Stimulated activated CD4-positive, alpha-beta T cell treated with anti-CD3 and anti-CD28 coated beads, TNF-alpha, amount 100 ng/mL, for 24 hours (primary cell): Measurements from ENCODE around the gene TSSK3.

Experiments used
- DNase-seq, 3 experiments: peaks; one replicate each; pipeline ENCODE4 v3.0.0-alpha.2; 2020; ENCODE audit warnings: low read depth in 3 of 3

TSSK3 gene

GRCh38 chr1:32398401-32398800 lies 36.1 kb downstream of the TSSK3 start:
- no peak for DNase-seq

- DNase-seq = no peak
These were observed 37.5 kb downstream of the TSSK3 start for GRCh38 chr1:32399843-32400242.

GRCh38 chr1:32400876-32401631 lies 38.7 kb downstream of the TSSK3 start:
- peak in 2 of 3 experiments; percentile 33 to 52 for DNase-seq

DNA sequence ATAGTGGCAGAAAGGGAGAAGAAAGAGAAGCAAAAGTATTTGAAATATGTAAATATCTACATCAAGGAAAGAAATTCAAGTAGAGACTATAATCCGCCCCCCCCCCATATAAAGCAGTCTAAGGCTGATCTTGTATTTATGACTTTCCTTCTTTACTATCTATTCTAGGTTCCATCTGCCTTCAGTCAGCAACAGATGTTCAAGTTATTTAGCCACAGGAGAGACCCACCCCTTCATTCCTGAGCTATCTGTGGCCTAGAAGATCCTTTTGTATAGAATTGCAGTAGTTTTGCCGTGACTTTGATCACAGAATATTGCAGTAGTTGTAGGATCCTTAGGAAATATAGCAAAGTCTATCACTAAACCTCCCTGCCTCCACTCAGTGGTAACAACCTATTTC lies 42.6 kb downstream of the TSSK3 start:
- no peak for DNase-seq

DNA sequence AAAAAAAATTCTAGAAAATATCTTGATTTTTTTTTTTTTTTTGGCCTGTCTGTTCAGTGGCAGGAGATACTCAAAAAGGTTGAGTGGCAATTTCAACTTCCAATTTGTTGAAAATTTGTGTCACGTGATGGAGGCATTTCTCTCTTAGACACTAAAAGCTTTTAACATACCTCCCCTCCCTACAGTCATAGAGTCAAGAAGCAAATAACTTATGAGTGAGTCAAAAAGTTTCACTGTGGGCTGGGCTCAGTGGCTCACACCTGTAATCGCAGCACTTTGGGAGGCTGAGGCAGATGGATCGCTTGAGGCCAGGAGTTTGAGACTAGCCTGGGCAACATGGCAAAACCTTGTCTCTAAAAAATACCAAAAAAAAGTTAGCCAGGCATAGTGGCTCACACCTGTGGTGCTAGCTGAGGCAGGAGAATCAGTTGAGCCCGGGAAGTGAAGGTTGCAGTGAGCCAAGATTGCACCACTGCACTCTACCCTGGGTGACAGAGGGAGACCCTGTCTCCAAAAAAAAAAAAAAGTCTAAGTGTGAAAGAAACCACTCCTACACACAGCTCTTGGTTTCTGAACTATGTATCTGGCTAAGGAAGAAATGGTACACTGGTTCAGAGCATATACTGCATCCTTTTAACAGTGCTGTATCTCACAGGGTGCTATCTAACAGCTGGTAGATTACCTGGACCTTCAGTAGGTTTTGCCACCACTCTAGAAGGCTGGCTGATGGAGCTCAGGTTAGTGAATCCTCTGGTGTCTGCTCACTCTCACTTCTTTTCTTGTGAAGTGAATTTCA lies 43.5 kb downstream of the TSSK3 start:
- no peak for DNase-seq

DNA sequence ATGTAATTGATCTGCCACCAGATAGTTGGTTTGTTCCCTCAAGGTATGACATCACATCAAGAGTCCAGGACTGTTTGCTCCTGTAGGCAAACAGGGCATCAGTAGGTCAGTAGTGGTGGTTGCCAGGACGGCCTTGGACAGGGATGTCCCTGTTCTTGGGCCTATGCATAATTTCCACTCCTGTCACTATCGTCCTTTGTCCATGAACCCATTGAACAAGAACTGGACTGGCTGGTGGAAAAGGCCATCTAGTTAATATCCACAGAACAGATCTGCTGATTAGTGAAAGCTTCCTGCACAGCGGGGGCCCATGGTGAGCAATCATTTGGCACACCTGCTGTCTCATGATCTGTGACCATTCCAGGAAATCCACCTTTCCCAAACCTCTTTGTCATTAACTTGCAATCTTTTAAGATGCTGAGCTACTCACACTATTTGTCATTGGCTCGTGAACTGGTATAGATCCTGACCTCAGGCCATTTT lies 44.3 kb downstream of the TSSK3 start:
- no peak for DNase-seq

DNA sequence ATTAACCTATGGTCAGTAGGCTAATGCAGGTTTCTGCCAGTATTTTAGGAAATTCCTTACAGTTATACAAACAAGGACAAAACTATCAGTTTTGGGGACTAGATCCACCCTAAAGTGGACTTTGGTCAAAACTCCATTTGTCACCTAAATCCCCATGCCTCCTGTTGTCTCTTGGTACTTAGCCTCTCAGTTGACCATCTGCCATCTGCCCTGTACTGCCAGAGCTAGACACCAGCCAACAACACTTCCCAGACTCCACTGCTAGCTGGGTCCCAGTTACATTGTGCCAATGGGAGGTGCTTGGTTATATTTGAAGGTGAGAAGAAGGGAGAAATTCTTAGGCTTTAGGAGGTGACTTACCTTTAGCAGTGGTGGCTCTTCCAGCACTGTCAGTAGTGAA lies 48.9 kb downstream of the TSSK3 start:
- DNase-seq = no peak

DNA sequence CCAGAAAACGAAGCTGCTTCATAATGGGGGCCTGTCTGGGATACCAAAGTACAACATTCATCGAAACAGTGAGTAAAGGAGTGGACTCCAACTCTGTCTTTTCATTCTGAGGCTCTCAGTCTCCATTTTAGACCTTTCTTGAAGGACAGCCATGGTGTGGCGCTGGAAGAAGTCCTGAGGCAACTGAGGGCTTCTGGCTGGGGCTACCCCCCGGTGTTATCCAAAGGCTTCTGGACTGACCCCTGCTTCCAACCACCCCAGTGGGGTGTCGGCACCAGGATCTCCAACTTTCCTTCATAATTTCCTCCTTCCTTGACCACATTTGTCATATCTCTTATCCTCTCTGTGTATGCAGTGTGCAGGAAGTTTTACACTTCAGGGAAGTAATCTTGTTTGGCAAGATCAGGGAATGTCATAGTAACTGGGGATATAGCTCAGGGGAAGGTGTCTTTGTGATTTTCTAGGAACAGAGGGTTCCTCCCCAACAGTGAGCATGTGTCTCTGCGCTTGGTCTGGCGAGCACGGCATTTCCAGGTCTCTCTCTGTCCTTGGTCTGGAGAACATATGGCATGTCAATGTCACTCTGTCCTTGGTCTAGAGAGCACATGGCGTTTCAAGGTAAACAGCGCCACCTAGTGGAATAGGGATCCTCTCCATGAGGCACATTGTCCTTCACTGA lies 51.3 kb downstream of the TSSK3 start:
- DNase-seq = peak; percentile 56 to 81 (median 65)
